ENCODE measurements around the gene RASEF.

- no peak for TF ChIP-seq CTCF (IDR thresholded peaks at IDR 0.05)
- no peak for TF ChIP-seq EP300 (IDR thresholded peaks at IDR 0.05)
- TF ChIP-seq POLR2AphosphoS5 (IDR thresholded peaks at IDR 0.05) = no peak
Observed at GRCh38 chr9:83020864-83021263, 42.1 kb downstream of the RASEF start.

Data from gastroesophageal sphincter (tissue), 3 donors.